SK-N-SH (cell line): ENCODE data around the gene RNF111. TPM values are rescaled to one million over a fixed set of nuclear protein-coding genes. Genes with fewer than 3 reads are reported as not detected.

ENCODE experiments used
- CTCF ChIA-PET: fragments of 300-600, 350-600 bp; formaldehyde crosslinking; extraction: SDS; loops from one replicate; lab custom pipeline; 2021; lab: Yijun Ruan, JAX
- POLR2A ChIA-PET: fragments of 350-600 bp; sonication (Branson Sonifier 250); formaldehyde crosslinking; extraction: SDS; loops from one replicate; lab custom pipeline; 2020; ENCODE audit warnings: antibody characterized with exemption, inconsistent platforms; lab: Yijun Ruan, JAX
- DNase-seq: peaks from one replicate; pipeline ENCODE4 v3.0.0; 2012
- H2AFZ ChIP-seq: fragments of 200-600 bp; sonication (generic); 2 replicates; pipeline ENCODE4 v1.8.1; 2016; ENCODE audit warnings: antibody characterized with exemption, mild to moderate bottlenecking, low read depth
- H3F3A ChIP-seq: fragments of 200-600 bp; sonication (generic); replicated peaks from 2 replicates; pipeline ENCODE3; 2016; ENCODE audit warnings: antibody characterized with exemption, mild to moderate bottlenecking; ENCODE audit not compliant: insufficient read depth
- H3K27ac ChIP-seq, 2 experiments: fragments of 200-500 bp in 1 of 2; fragments of 200-600 bp in 1 of 2; sonication (Bioruptor generic) in 1 of 2; sonication (generic), shearing (Covaris generic) in 1 of 2; 2 replicates each; pipeline versions ENCODE4 v1.5.1 to v1.6.1; 2014 to 2016; ENCODE audit warnings: low read depth in 2 of 2, inconsistent platforms in 1 of 2, low read length in 1 of 2, mild to moderate bottlenecking in 1 of 2, mixed read lengths in 1 of 2
- H3K27me3 ChIP-seq: fragments of 200-600 bp; sonication (generic), shearing (Covaris generic); 2 replicates; pipeline ENCODE4 v1.6.1; 2016; ENCODE audit warnings: mixed run types; ENCODE audit not compliant: insufficient read depth
- H3K36me3 ChIP-seq, 2 experiments: fragments of 200-500 bp in 1 of 2; fragments of 200-600 bp in 1 of 2; sonication (Bioruptor generic) in 1 of 2; sonication (generic) in 1 of 2; replicated peaks in 1 of 2; 2 replicates each; pipeline versions ENCODE3 to v1.5.1; 2014 to 2016; ENCODE audit warnings: low read length in 1 of 2, mild to moderate bottlenecking in 1 of 2; ENCODE audit not compliant: insufficient read depth in 2 of 2, control insufficient read depth in 1 of 2
- H3K4me1 ChIP-seq, 2 experiments: fragments of 200-500 bp in 1 of 2; fragments of 200-600 bp in 1 of 2; sonication (Bioruptor generic) in 1 of 2; sonication (generic), shearing (Covaris generic) in 1 of 2; 2 replicates each; pipeline versions ENCODE4 v1.5.1 to v1.6.1; 2014 to 2016; ENCODE audit warnings: low read depth in 1 of 2, low read length in 1 of 2, mixed run types in 1 of 2; ENCODE audit not compliant: insufficient read depth in 2 of 2, control insufficient read depth in 1 of 2
- H3K4me2 ChIP-seq: fragments of 200-600 bp; sonication (generic), shearing (Covaris generic); 2 replicates; pipeline ENCODE4 v1.6.1; 2017; ENCODE audit warnings: mixed run types
- H3K4me3 ChIP-seq, 2 experiments: fragments of 200-500 bp in 1 of 2; fragments of 200-600 bp in 1 of 2; sonication (Bioruptor generic) in 1 of 2; sonication (generic), shearing (Covaris generic) in 1 of 2; 2 replicates each; pipeline versions ENCODE4 v1.5.1 to v1.8.1; 2014 to 2016; ENCODE audit warnings: low read depth in 2 of 2, inconsistent platforms in 1 of 2, low read length in 1 of 2, mild to moderate bottlenecking in 1 of 2, mixed read lengths in 1 of 2, moderate library complexity in 1 of 2
- H3K79me2 ChIP-seq: fragments of 200-600 bp; sonication (generic); 2 replicates; pipeline ENCODE4 v1.8.1; 2017; ENCODE audit warnings: mild to moderate bottlenecking; ENCODE audit not compliant: insufficient read depth
- H3K9ac ChIP-seq: fragments of 200-600 bp; sonication (generic); 2 replicates; pipeline ENCODE4 v1.6.1; 2017; ENCODE audit warnings: mixed run types
- H3K9me2 ChIP-seq: fragments of 200-600 bp; sonication (generic); 2 replicates; pipeline ENCODE4 v1.6.1; 2017; ENCODE audit warnings: mixed run types
- H3K9me3 ChIP-seq: fragments of 200-600 bp; sonication (generic); 2 replicates; pipeline ENCODE4 v1.6.1; 2017; ENCODE audit warnings: mixed run types, mild to moderate bottlenecking, moderate library complexity
- H4K20me1 ChIP-seq: fragments of 200-600 bp; sonication (generic); 2 replicates; pipeline ENCODE4 v1.6.1; 2017; ENCODE audit warnings: mild to moderate bottlenecking, mixed run types; ENCODE audit not compliant: insufficient read depth
- CHD2 ChIP-seq: fragments of 150-350 bp; IDR thresholded peaks from 2 replicates; pipeline ENCODE4 v1.6.1; 2018; ENCODE audit warnings: low read length; ENCODE audit not compliant: partially characterized antibody
- EP300 ChIP-seq, 2 experiments: IDR thresholded peaks; 2 replicates each; pipeline versions ENCODE4 v1.4.0 to v1.6.1; 2012; ENCODE audit warnings: borderline replicate concordance in 1 of 2, low read depth in 1 of 2, low read length in 1 of 2
- FOSL2 ChIP-seq: IDR thresholded peaks from 2 replicates; pipeline ENCODE4 v1.4.0; 2012; ENCODE audit warnings: low read depth, mild to moderate bottlenecking, moderate library complexity, borderline replicate concordance
- FOXJ3 ChIP-seq: sonication (generic); formaldehyde crosslinking; IDR thresholded peaks from 2 replicates; pipeline ENCODE4 v1.5.1; 2020; ENCODE audit warnings: mild to moderate bottlenecking, missing genetic modification reagents
- IRF3 ChIP-seq: fragments of 150-350 bp; IDR thresholded peaks from 2 replicates; pipeline ENCODE4 v1.6.1; 2016; ENCODE audit warnings: mild to moderate bottlenecking, low read depth, low read length
- MAX ChIP-seq: IDR thresholded peaks from 2 replicates; pipeline ENCODE4 v1.4.0; 2012; ENCODE audit warnings: low read depth
- MEF2A ChIP-seq: IDR thresholded peaks from 2 replicates; pipeline ENCODE4 v1.4.0; 2012; ENCODE audit warnings: low read depth, borderline replicate concordance
- MXI1 ChIP-seq: IDR thresholded peaks from 2 replicates; pipeline ENCODE4 v1.6.1; 2012; ENCODE audit warnings: mild to moderate bottlenecking, low read depth, low read length, improper control_type of control experiment
- NFIC ChIP-seq: IDR thresholded peaks from 2 replicates; pipeline ENCODE4 v1.4.0; 2012; ENCODE audit warnings: borderline replicate concordance
- RAD21 ChIP-seq: IDR thresholded peaks from 2 replicates; pipeline ENCODE4 v1.6.1; 2012; ENCODE audit warnings: mild to moderate bottlenecking, low read length
- RCOR1 ChIP-seq: fragments of 150-350 bp; IDR thresholded peaks from 2 replicates; pipeline ENCODE4 v1.6.1; 2017; ENCODE audit warnings: antibody characterized with exemption, low read length
- REST ChIP-seq: IDR thresholded peaks from 2 replicates; pipeline ENCODE4 v1.6.1; 2012; ENCODE audit warnings: mild to moderate bottlenecking, low read depth, low read length, moderate library complexity
- RFX5 ChIP-seq: IDR thresholded peaks from 2 replicates; pipeline ENCODE4 v1.6.1; 2012; ENCODE audit warnings: mild to moderate bottlenecking, improper control_type of control experiment, low read length
- USF1 ChIP-seq: IDR thresholded peaks from 2 replicates; pipeline ENCODE4 v1.4.0; 2012; ENCODE audit warnings: low read depth, borderline replicate concordance
- whole genome bisulfite sequencing: methylation state at CpG from one replicate; pipeline ENCODE4 v1.1.6; 2017; ENCODE audit warnings: low lambda C conversion rate; 5-methylcytosine and 5-hydroxymethylcytosine counted together
- polyA plus RNA-seq, 3 experiments: library from polyadenylated mRNA; depleted of rRNA; stranded (reverse); fragments of >200 nt; gene quantifications; 2 replicates each; pipeline ENCODE4 v1.2.3, GENCODE V29; 2012

Gene RNF111
- polyA plus RNA-seq, 1 of the 3 experiments (the other 2 are of a cell fraction): 16.5 TPM

- TF ChIP-seq IRF3 (no peak), MEF2A (no peak), EP300 (IDR thresholded peaks at IDR 0.05; ENCODE audit: borderline replicate concordance in 1 of 2, low read depth in 1 of 2, low read length in 1 of 2) (no peak), MAX (no peak), USF1 (no peak)
These were observed 150.8 kb downstream of the RNF111 start (continued) for GRCh38 chr15:59138243-59138642.

GRCh38 chr15:59140422-59141226 lies 153.2 kb downstream of the RNF111 start:
- ChIA-PET POLR2A (no interaction called here), CTCF (interaction anchor here (0.9 kb wide), 1 partner anchor 353 kb away, joined by 3 read pairs; no protein-coding TSS in a partner anchor)
- peaks cover 16 to 36% of the 10 kb centered on the region in 2 experiments for H3K36me3 ChIP-seq

More at GRCh38 chr15:59140422-59141226, 153.2 kb downstream of the RNF111 start:
- TF ChIP-seq RFX5 (no peak), REST (no peak), FOXJ3 (CRISPR knock-in tag) (no peak), USF1 (no peak), MAX (no peak), MXI1 (no peak), RCOR1 (no peak), FOSL2 (no peak), CHD2 (no peak), NFIC (no peak), RAD21 (no peak)
- Histone ChIP-seq H3K27me3 (no peaks in the 10 kb centered on the region), H3K4me1 (no peaks in the 10 kb centered on the region), H3K79me2 (no peaks in the 10 kb centered on the region), H3K4me3 (no peak overlapping the region), H3K9me3 (no peaks in the 10 kb centered on the region), H3F3A (peaks cover 6% of the 10 kb centered on the region), H3K9me2 (no peaks in the 10 kb centered on the region), H4K20me1 (no peaks in the 10 kb centered on the region; the same call in 1 of the 2 replicates), H3K9ac (no peak overlapping the region), H2AFZ (no peak overlapping the region), H3K27ac (no peak overlapping the region), H3K4me2 (no peak overlapping the region)
- WGBS: 95% methylated on average over 9 of the region's 9 CpGs
- DNase-seq: no peak
